Activated CD4-positive, alpha-beta T cell treated with anti-CD3 and anti-CD28 coated beads, Interleukin-2, Interleukin-4, amounts not matched to agents 100 ng/mL and 50 ng/mL, durations not matched to agents 16 hours and 8 hours (primary cell): ENCODE measurements around the gene TFDP1.

Experiments
- DNase-seq: peaks from one replicate; pipeline ENCODE4 v3.0.0-alpha.2; 2020; ENCODE audit warnings: low spot score

The TFDP1 gene

GRCh38 chr13:113666951-113667701 is 82.6 kb downstream of the TFDP1 start, which contains the start of gene GRK1:
Gene GRK1 (plus strand): TSS chr13:113667219. CDS start chr13:113667387, 168 bp downstream.
- DNase-seq = no peak

GRCh38 chr13:113667771-113668490 is 83.4 kb downstream of the TFDP1 start:
- no peak for DNase-seq

GRCh38 chr13:113668491-113668971 is 84.0 kb downstream of the TFDP1 start:
- no peak for DNase-seq

- DNase-seq = no peak
Observed at GRCh38 chr13:113669231-113669754, 84.7 kb downstream of the TFDP1 start.

- no peak for DNase-seq
Observed at GRCh38 chr13:113669755-113670341, 85.3 kb downstream of the TFDP1 start.

GRCh38 chr13:113670541-113670940 is 86.0 kb downstream of the TFDP1 start:
- no peak for DNase-seq

GRCh38 chr13:113671066-113672001 is 86.8 kb downstream of the TFDP1 start:
- DNase-seq = no peak

- no peak for DNase-seq
Observed at GRCh38 chr13:113672002-113672651, 87.6 kb downstream of the TFDP1 start.
